HG03039 (cell line): Measurements from ENCODE around the gene FRMD5.

Experiments used
- ATAC-seq: cut with Tn5 transposase; IDR thresholded peaks from one replicate; pipeline ENCODE4 v1.9.1; 2021; ENCODE audit warnings: mild to moderate bottlenecking, moderate library complexity; ENCODE audit not compliant: unreplicated experiment

The FRMD5 gene

GRCh38 chr15:44096596-44096995 lies 98.5 kb downstream of the FRMD5 start:
- no peak for ATAC-seq

GRCh38 chr15:44094781-44095180 lies 100.3 kb downstream of the FRMD5 start:
- ATAC-seq, result no peak

GRCh38 chr15:44093836-44094235 lies 101.2 kb downstream of the FRMD5 start:
- no peak for ATAC-seq

GRCh38 chr15:44092221-44092620 lies 102.8 kb downstream of the FRMD5 start:
- ATAC-seq, result no peak

- ATAC-seq, result no peak
These were observed 107.2 kb downstream of the FRMD5 start for GRCh38 chr15:44087578-44088465.

DNA sequence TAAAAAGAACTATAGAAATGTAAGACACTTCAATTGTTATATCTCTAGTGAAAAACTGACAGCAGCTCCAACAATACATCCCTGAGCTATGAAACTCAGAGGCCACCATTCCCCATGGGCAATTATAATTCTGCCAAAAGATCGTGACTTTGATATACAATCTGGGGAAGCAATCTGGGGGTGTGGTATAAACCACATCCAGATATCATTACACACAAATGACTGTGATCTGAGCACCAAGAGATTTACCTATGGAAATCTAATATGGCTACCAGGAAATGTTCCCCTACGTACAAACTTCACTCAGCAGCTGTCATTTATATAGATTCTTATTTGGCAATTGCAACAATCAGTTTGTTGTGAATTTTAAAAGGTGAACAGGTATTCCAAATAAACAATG lies 110.3 kb downstream of the FRMD5 start:
- no peak for ATAC-seq

- ATAC-seq, result no peak
These were observed 110.9 kb downstream of the FRMD5 start for GRCh38 chr15:44084171-44084570.

DNA sequence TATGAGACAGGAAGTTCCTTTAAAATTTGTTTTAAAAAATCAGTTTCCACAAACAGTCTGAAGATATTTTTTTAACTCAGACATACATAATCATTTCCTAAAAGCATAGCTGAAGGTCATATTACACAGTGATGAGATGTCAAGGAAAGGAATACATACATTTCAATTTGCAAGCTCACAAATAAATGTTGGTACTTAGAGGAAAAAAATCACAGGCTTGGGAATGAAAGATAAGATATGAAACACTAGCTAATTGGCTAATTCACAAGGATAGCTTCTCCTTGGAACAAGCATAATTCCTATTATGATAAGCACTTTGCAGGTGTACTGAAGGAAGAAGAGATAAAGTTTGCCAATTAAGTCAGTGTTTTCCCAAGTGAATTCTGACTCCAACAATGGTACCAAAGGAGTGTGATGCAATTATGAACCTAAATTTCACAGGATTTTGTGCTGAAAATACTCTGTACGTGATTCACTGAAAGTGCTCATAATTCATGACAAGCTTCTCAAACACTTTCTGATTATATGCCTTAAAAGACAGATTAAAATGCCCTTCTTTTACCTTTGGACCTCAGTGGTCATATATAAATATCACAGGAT lies 112.4 kb downstream of the FRMD5 start:
- ATAC-seq, result no peak

GRCh38 chr15:44081026-44082013 lies 113.8 kb downstream of the FRMD5 start:
- ATAC-seq, result no peak

DNA sequence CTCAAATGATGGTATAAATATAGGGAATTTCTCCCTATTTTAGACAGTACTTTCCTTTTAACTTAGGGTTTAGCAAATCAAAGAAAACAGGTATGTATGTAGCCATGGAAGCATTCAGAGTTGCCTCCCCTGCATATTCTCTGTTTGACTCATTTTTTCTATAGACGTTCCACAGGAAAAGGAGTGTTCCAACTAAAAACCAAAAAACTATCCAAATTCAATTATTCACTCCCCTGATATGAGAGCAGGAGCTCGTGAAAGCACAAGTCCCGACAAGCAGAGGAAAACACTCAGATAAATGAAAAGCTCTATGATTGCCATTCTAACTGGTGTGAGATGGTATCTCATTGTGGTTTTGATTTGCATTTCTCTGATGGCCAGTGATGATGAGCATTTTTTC lies 119.5 kb downstream of the FRMD5 start:
- ATAC-seq, result no peak

GRCh38 chr15:44069489-44069888 lies 125.6 kb downstream of the FRMD5 start:
- ATAC-seq, result no peak

GRCh38 chr15:44068347-44068746 lies 126.7 kb downstream of the FRMD5 start:
- no peak for ATAC-seq

DNA sequence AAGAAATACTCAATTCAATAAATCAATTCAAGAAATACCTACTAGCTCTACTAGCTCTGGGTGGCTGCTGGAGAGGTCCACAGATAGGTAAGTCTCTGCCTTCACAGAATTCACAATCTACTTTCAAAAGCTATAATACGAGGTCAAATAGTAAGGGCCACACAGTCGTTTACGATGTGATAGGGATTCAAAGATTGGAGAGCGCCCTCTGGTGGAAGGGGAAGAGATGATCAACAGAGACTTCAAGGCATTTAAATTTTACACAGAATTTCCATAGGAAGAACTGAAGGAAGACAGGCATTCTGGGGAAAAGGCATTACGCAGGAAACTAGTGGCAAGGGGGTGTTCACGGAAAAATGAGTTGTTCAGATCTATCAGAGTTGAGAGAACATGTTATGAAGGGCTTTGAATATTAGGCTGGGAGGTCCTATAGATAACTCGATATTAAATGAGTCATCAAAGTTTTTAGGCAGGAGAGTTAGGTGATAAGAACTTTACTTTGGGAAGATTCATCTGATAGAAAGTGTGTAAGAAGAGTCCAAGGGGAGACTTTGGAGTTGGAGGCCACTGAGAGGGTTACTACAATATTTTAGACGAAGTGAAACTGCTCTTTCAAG lies 128.8 kb downstream of the FRMD5 start:
- ATAC-seq, result no peak

- ATAC-seq, result no peak
These were observed 130.4 kb downstream of the FRMD5 start for GRCh38 chr15:44064706-44065105.

DNA sequence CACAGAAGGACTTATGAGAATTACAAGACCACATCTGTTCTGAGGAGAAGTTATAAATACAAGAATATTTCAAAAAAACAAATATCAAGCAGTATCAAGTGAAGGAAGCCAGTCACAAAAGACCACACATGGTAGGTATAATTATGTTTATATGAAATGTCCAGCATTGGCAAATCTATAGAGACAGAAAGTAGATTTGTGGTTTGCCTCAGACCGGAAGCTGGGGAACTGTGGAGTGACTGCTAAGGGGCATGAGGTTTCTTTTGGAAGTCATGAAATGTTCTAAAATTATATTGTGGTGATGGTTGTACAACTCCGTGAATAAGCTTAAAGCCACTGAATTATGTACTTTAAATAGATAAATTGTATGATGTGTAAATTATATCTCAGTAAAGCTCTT lies 136.9 kb downstream of the FRMD5 start:
- no peak for ATAC-seq

- no peak for ATAC-seq
These were observed 149.4 kb downstream of the FRMD5 start for GRCh38 chr15:44045661-44046060.

DNA sequence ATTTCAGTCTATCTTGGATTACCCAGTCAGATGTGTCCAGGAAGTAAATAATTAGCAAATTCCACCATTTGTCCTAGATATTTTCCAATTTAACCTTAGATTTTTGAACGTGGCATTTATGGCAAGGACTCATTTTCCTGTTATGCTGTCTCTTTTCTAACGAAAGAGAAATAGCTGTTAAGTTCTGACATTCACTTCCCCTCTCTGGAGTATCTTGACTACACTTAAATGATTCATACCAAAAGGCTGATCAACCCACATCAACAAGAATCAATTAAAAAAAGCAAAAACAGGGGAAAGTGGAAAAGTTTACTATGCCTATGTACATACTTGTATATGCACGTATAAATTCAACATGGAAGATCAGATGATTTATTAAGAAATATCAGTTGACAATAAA lies 149.9 kb downstream of the FRMD5 start:
- ATAC-seq, result no peak

DNA sequence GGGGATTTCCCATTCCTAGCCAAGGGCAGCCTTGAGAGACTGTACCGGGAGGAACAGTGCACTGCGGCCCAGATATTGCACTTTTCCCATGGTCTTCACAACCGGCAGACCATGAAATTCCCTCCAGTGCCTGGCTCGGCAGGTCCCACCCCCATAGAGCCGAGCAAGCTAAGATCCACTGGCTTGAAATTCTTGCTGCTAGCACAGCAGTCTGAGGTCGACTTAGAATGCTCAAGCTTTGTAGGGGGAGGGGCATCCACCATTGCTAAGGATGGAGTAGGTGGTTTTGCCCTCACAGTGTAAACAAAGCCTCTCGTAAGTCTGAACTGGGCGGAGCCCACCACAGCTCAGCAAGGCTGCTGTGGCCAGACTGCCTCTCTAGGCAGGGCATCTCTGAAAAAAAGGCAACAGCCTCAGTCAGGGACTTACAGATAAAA lies 156.3 kb downstream of the FRMD5 start:
- no peak for ATAC-seq

DNA sequence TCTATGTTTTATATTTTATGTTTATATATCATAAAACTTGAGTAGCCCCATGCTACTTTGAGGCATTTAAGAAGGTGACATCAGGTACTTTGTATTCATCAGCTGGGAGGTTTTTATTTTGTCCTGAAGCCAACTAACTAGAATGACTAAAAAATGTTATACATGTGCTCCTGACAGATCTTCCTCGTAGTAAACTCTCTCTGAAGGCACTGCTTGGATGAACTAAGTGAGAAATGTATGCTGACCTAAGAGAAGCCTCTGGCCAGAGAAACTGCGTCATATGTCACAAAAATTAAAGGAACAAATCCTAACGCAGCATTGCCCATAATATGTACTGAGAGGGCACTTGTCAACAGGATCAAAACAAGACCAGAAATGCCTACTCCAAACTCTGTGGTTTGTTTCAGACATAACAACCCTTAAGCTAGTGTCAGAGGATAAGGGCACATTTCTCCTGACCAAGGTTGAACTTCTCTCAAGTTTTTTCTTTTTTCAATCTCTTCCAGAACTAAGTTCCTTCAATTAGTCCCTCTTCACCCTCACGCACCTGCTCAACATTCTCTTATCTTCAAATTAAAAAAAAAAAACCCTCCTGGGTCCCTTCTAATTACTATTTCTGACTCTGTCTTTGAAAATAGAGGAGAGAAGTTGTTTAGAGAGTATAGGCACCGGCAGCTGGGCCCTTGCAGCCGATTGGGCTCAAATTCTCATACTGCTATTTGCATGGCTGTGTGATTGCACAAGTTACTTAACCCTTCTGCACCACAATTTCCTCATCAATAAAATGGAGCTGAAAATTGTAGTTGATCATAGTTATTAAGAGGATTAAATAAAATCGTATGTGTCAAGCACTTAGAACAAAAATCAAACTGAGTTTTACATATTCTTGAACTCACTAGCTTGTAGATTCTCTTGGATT lies 159.0 kb downstream of the FRMD5 start:
- no peak for ATAC-seq
